Measurements from ENCODE around the gene ACER3. TPM values are rescaled to one million over a fixed set of nuclear protein-coding genes. Genes with fewer than 3 reads are reported as not detected.

ACER3 gene
- total RNA-seq, 1 donor from 2014 or later, result 14.7 TPM

DNA sequence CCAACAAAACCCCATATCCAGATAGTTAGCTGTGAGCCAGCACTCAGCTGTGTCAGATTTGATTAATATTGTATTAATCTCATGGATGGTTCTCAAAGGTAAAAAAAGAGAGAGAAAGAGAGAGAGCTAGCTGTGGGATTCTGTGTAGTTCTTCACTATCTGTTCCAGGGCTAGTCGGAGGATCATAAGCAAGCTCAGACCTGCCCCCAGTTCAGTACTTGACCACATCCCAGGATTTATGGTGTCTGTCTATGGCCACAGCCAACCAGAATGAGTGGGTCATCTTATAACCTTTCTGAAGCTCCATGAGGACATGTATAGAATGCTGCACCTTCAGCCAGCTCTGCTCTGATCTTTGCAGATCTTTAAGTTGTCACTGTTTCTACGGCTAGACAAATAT is 160.0 kb downstream of the ACER3 start:
- H3K27ac Mint-ChIP-seq, result no peak overlapping the region
- no peaks in the 10 kb centered on the region for H3K27me3 Mint-ChIP-seq
- no peaks in the 10 kb centered on the region for H3K9me3 Mint-ChIP-seq (ENCODE audit: low read depth)
- H3K4me3 Mint-ChIP-seq (ENCODE audit: low read depth), result no peak overlapping the region
- H3K4me1 Mint-ChIP-seq (ENCODE audit: low read depth), result peaks cover 11% of the 10 kb centered on the region
- DNase-seq (ENCODE audit: low spot score, unreplicated experiment), result no peak
- TF ChIP-seq, protein P1, sequence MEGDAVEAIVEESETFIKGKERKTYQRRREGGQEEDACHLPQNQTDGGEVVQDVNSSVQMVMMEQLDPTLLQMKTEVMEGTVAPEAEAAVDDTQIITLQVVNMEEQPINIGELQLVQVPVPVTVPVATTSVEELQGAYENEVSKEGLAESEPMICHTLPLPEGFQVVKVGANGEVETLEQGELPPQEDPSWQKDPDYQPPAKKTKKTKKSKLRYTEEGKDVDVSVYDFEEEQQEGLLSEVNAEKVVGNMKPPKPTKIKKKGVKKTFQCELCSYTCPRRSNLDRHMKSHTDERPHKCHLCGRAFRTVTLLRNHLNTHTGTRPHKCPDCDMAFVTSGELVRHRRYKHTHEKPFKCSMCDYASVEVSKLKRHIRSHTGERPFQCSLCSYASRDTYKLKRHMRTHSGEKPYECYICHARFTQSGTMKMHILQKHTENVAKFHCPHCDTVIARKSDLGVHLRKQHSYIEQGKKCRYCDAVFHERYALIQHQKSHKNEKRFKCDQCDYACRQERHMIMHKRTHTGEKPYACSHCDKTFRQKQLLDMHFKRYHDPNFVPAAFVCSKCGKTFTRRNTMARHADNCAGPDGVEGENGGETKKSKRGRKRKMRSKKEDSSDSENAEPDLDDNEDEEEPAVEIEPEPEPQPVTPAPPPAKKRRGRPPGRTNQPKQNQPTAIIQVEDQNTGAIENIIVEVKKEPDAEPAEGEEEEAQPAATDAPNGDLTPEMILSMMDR (IDR thresholded peaks at IDR 0.05; ENCODE audit: unreplicated experiment), result no peak
- H3K36me3 Mint-ChIP-seq (ENCODE audit: insufficient read depth), result peaks cover 15% of the 10 kb centered on the region

DNA sequence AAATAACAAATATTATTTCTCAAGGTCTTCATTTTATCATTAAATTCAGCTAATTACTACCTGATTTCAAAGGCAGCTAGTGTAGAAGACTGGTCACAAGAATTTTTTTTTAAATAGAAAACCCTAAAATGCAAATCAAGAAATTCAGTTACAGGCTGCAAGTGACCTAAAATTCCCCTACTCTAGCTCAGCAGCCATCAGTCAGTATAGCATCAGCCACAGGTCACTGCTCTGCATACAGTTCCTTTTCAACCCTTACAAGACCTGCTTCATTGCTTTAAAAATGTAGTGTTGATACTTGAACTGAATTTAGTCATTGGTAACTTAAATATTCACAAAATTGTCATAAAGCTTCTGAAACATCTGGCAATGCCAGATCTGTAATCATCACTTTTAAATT is 164.0 kb downstream of the ACER3 start:
- Mint-ChIP-seq H3K27me3 (peaks cover 16% of the 10 kb centered on the region), H3K9me3 (ENCODE audit: low read depth) (no peaks in the 10 kb centered on the region), H3K4me1 (ENCODE audit: low read depth) (peaks cover 14% of the 10 kb centered on the region), H3K4me3 (ENCODE audit: low read depth) (no peak overlapping the region), H3K27ac (no peak overlapping the region), H3K36me3 (ENCODE audit: insufficient read depth) (peaks cover 7% of the 10 kb centered on the region)
- DNase-seq (ENCODE audit: low spot score, unreplicated experiment), result no peak
- TF ChIP-seq, protein P1 (IDR thresholded peaks at IDR 0.05; ENCODE audit: unreplicated experiment), result no peak

DNA sequence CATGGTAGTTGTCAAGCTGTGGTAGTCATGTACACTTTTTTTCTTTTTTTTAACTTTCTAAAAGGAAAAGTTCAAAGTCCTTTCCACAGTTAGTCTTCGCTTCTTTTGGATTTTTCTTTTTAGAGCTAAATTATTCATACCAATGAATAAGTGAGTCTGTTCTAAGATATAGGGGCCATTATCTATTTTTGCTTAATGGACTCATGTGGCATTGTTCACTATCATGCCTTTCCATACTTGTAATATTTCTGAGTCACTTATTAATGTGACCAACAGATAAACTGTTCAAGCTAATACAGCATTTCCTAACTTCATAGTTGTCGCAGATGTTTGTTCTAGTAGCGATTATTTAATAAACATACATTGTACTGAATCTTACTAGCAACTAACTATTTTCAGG is 165.5 kb downstream of the ACER3 start:
- H3K36me3 Mint-ChIP-seq (ENCODE audit: insufficient read depth), result peaks cover 2% of the 10 kb centered on the region
- DNase-seq (ENCODE audit: low spot score, unreplicated experiment), result no peak
- H3K4me1 Mint-ChIP-seq (ENCODE audit: low read depth), result peaks cover 6% of the 10 kb centered on the region
- no peaks in the 10 kb centered on the region for H3K9me3 Mint-ChIP-seq (ENCODE audit: low read depth)
- TF ChIP-seq, protein P1 (IDR thresholded peaks at IDR 0.05; ENCODE audit: unreplicated experiment), result no peak
- no peak overlapping the region for H3K27ac Mint-ChIP-seq
- peaks cover 31% of the 10 kb centered on the region for H3K27me3 Mint-ChIP-seq
- H3K4me3 Mint-ChIP-seq (ENCODE audit: low read depth), result no peak overlapping the region

DNA sequence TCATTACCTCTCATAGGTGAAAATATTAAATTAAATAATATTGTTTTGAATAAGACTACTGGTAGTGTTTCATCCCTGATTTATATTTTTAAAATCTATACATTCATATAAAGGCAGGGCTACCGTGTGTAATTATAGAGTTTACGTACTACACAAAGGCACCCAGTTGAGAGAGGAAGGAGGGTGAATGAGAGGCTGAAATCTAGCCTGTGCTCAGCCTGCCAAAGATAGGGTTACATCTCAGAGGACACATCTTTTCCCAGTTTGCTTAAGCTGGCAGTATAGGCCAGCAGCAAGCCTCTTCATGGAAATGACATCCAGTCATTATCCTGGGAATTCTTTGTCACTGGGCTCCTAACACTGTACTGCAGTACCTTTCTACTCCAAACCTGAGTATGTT is 166.0 kb downstream of the ACER3 start:
- H3K4me3 Mint-ChIP-seq (ENCODE audit: low read depth), result no peak overlapping the region
- TF ChIP-seq, protein P1 (IDR thresholded peaks at IDR 0.05; ENCODE audit: unreplicated experiment), result no peak
- H3K4me1 Mint-ChIP-seq (ENCODE audit: low read depth), result peaks cover 6% of the 10 kb centered on the region
- H3K27me3 Mint-ChIP-seq, result peaks cover 34% of the 10 kb centered on the region
- no peak for DNase-seq (ENCODE audit: low spot score, unreplicated experiment)
- no peak overlapping the region for H3K27ac Mint-ChIP-seq
- H3K36me3 Mint-ChIP-seq (ENCODE audit: insufficient read depth), result peaks cover under 1% of the 10 kb centered on the region
- H3K9me3 Mint-ChIP-seq (ENCODE audit: low read depth), result no peaks in the 10 kb centered on the region

DNA sequence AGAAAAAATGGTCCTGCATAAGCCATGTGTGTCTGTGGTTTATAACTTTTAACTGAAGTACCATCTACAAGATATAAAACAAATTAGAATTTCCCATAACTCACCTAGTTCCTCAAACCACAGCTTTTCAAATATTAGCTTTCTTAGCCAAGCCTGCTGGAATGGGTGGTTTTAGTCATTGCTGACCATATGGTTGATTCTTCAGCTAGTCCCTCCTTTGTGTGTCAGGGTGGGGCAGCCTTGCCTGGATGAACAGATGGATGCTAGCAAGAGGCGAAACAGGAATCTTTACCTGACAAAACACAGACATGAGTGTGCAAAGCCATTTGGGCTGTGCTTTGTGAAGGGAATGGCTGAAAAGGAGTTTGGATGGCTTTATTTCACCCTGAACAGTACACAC is 166.6 kb downstream of the ACER3 start:
- H3K4me3 Mint-ChIP-seq (ENCODE audit: low read depth), result no peak overlapping the region
- H3K9me3 Mint-ChIP-seq (ENCODE audit: low read depth), result no peaks in the 10 kb centered on the region
- no peak for DNase-seq (ENCODE audit: low spot score, unreplicated experiment)
- peaks cover 6% of the 10 kb centered on the region for H3K4me1 Mint-ChIP-seq (ENCODE audit: low read depth)
- no peaks in the 10 kb centered on the region for H3K36me3 Mint-ChIP-seq (ENCODE audit: insufficient read depth)
- H3K27me3 Mint-ChIP-seq, result peaks cover 34% of the 10 kb centered on the region
- no peak overlapping the region for H3K27ac Mint-ChIP-seq
- TF ChIP-seq, protein P1 (IDR thresholded peaks at IDR 0.05; ENCODE audit: unreplicated experiment), result no peak

Measured in progenitor cell of endocrine pancreas (in vitro differentiated cells).